H1 (cell line): ENCODE results near the gene ARMH4. TPM values are rescaled to one million over a fixed set of nuclear protein-coding genes. Genes with fewer than 3 reads are reported as not detected.

ENCODE experiments used
- CTCF ChIA-PET: fragments of 300-600 bp; sonication (Branson Sonifier 250); formaldehyde crosslinking; loops from one replicate; lab custom pipeline; 2021; ENCODE audit not compliant: partially characterized antibody; lab: Charles Lee
- POLR2A ChIA-PET: fragments of 300-600 bp; sonication (Branson Sonifier 250); formaldehyde crosslinking; loops from one replicate; lab custom pipeline; 2021; ENCODE audit warnings: inconsistent platforms; ENCODE audit not compliant: partially characterized antibody; lab: Charles Lee
- DNase-seq, 2 experiments: peaks; one replicate each; pipeline versions ENCODE4 v3.0.0 to v3.0.0-alpha.2; 2010 to 2022; ENCODE audit warnings: low spot score in 2 of 2, low read depth in 1 of 2, mixed read lengths in 1 of 2
- FAIRE-seq: peaks from 2 replicates; lab custom pipeline; 2011; peaks lifted over from hg19 to GRCh38; lab: Jason Lieb, UNC
- H2AFZ ChIP-seq: 2 replicates; pipeline ENCODE4 v1.8.1; 2012; ENCODE audit warnings: low read length, inconsistent platforms
- H2AK5ac ChIP-seq: 2 replicates; pipeline ENCODE4 v1.6.1; 2013; ENCODE audit warnings: low read depth, low read length
- H2BK120ac ChIP-seq: replicated peaks from 2 replicates; pipeline ENCODE3; 2013; ENCODE audit warnings: low read depth, low read length, inconsistent platforms
- H2BK12ac ChIP-seq: 2 replicates; pipeline ENCODE4 v1.6.1; 2013; ENCODE audit warnings: low read depth, low read length
- H2BK15ac ChIP-seq: 2 replicates; pipeline ENCODE4 v1.6.1; 2013; ENCODE audit warnings: low read length
- H2BK20ac ChIP-seq: 2 replicates; pipeline ENCODE4 v1.6.1; 2013; ENCODE audit warnings: low read length
- H2BK5ac ChIP-seq: 2 replicates; pipeline ENCODE4 v1.6.1; 2013; ENCODE audit warnings: low read depth, low read length
- H3K14ac ChIP-seq: 2 replicates; pipeline ENCODE4 v1.6.1; 2013; ENCODE audit warnings: inconsistent platforms; ENCODE audit not compliant: insufficient read length
- H3K18ac ChIP-seq: 2 replicates; pipeline ENCODE4 v1.6.1; 2013; ENCODE audit warnings: low read length; ENCODE audit errors: extremely low read depth
- H3K23ac ChIP-seq: 2 replicates; pipeline ENCODE4 v1.6.1; 2013; ENCODE audit warnings: inconsistent platforms; ENCODE audit not compliant: insufficient read length
- H3K23me2 ChIP-seq: 2 replicates; pipeline ENCODE4 v1.6.1; 2013; ENCODE audit warnings: low read depth, low read length
- H3K27ac ChIP-seq: 2 replicates; pipeline ENCODE4 v1.6.1; 2011; ENCODE audit warnings: low read depth, low read length, inconsistent platforms
- H3K27me3 ChIP-seq, 4 experiments: replicated peaks in 1 of 4; 1 replicate in 1 of 4; 2 replicates in 3 of 4; pipeline versions ENCODE4 v1.6.1 to v1.8.1; 2011 to 2013; ENCODE audit warnings: low read length in 3 of 4, mild to moderate bottlenecking in 3 of 4, inconsistent platforms in 2 of 4, mixed read lengths in 2 of 4, moderate library complexity in 1 of 4; ENCODE audit not compliant: control insufficient read depth in 3 of 4, insufficient read depth in 3 of 4; ENCODE audit errors: extremely low read depth in 1 of 4
- H3K36me3 ChIP-seq, 4 experiments: 2 replicates each; pipeline versions ENCODE4 v1.6.1 to v1.8.1; 2011 to 2013; ENCODE audit warnings: mild to moderate bottlenecking in 4 of 4, low read length in 3 of 4, moderate library complexity in 2 of 4, control low read depth in 1 of 4, inconsistent platforms in 1 of 4; ENCODE audit not compliant: insufficient read depth in 4 of 4, control insufficient read depth in 2 of 4
- H3K4ac ChIP-seq: replicated peaks from 2 replicates; pipeline ENCODE3; 2013; ENCODE audit warnings: low read length, low read depth, mixed read lengths, inconsistent platforms; ENCODE audit not compliant: insufficient read length
- H3K4me1 ChIP-seq, 4 experiments: replicated peaks in 1 of 4; 1 replicate in 1 of 4; 2 replicates in 3 of 4; pipeline versions ENCODE4 v1.6.1 to v1.8.1; 2011 to 2013; ENCODE audit warnings: low read length in 3 of 4, inconsistent platforms in 2 of 4, mixed read lengths in 1 of 4; ENCODE audit not compliant: insufficient read depth in 4 of 4, control insufficient read depth in 3 of 4
- H3K4me2 ChIP-seq, 2 experiments: 2 replicates each; pipeline versions ENCODE4 v1.6.1 to v1.8.1; 2011 to 2013; ENCODE audit warnings: low read depth in 2 of 2, low read length in 2 of 2, control low read depth in 1 of 2, inconsistent platforms in 1 of 2, mild to moderate bottlenecking in 1 of 2; ENCODE audit not compliant: insufficient read depth in 1 of 2
- H3K4me3 ChIP-seq, 4 experiments: fragments of 200-600, 300-600 bp in 1 of 4; sonication (generic), shearing (Covaris generic), sonication (Bioruptor Twin) in 1 of 4; 2 replicates each; pipeline versions ENCODE4 v1.5.1 to v1.8.1; 2011 to 2016; ENCODE audit warnings: low read length in 4 of 4, low read depth in 3 of 4, control low read depth in 2 of 4, inconsistent platforms in 2 of 4, mild to moderate bottlenecking in 2 of 4, mixed read lengths in 1 of 4, moderate library complexity in 1 of 4; ENCODE audit not compliant: insufficient read depth in 2 of 4; ENCODE audit errors: extremely low read depth in 1 of 4
- H3K56ac ChIP-seq: replicated peaks from 2 replicates; pipeline ENCODE3; 2013; ENCODE audit warnings: low read depth, mild to moderate bottlenecking, mixed read lengths, low read length, inconsistent platforms; ENCODE audit not compliant: insufficient read length
- H3K79me1 ChIP-seq: 2 replicates; pipeline ENCODE4 v1.6.1; 2013; ENCODE audit warnings: low read depth, low read length, control low read depth
- H3K79me2 ChIP-seq, 2 experiments: 2 replicates each; pipeline versions ENCODE4 v1.6.1 to v1.8.1; 2012 to 2013; ENCODE audit warnings: low read length in 2 of 2, mild to moderate bottlenecking in 2 of 2, inconsistent platforms in 1 of 2; ENCODE audit not compliant: insufficient read depth in 2 of 2, control insufficient read depth in 1 of 2
- H3K9ac ChIP-seq, 4 experiments: replicated peaks in 1 of 4; 1 replicate in 1 of 4; 2 replicates in 3 of 4; pipeline versions ENCODE4 v1.6.1 to v1.8.1; 2011 to 2013; ENCODE audit warnings: low read depth in 3 of 4, low read length in 3 of 4, control low read depth in 2 of 4, mild to moderate bottlenecking in 2 of 4, moderate library complexity in 2 of 4, inconsistent platforms in 1 of 4; ENCODE audit errors: extremely low read depth in 1 of 4
- H3K9me3 ChIP-seq, 2 experiments: 2 replicates each; pipeline versions ENCODE4 v1.6.1 to v1.8.1; 2012 to 2013; ENCODE audit warnings: mild to moderate bottlenecking in 2 of 2, moderate library complexity in 2 of 2, control low read depth in 1 of 2, inconsistent platforms in 1 of 2, low read depth in 1 of 2, low read length in 1 of 2, mixed read lengths in 1 of 2; ENCODE audit not compliant: insufficient read depth in 2 of 2
- H4K20me1 ChIP-seq, 2 experiments: replicated peaks in 1 of 2; 2 replicates each; pipeline versions ENCODE3 to v1.8.1; 2011 to 2013; ENCODE audit warnings: inconsistent platforms in 2 of 2, low read length in 2 of 2, mild to moderate bottlenecking in 1 of 2; ENCODE audit not compliant: insufficient read depth in 2 of 2, control insufficient read depth in 1 of 2
- H4K5ac ChIP-seq: 2 replicates; pipeline ENCODE4 v1.6.1; 2013; ENCODE audit warnings: low read length, low read depth, mixed read lengths, inconsistent platforms; ENCODE audit not compliant: insufficient read length
- H4K8ac ChIP-seq: 2 replicates; pipeline ENCODE4 v1.8.0; 2013; ENCODE audit warnings: mild to moderate bottlenecking, moderate library complexity, low read length, inconsistent platforms; ENCODE audit not compliant: insufficient read depth; ENCODE audit errors: extremely low read depth
- H4K91ac ChIP-seq: replicated peaks from 2 replicates; pipeline ENCODE3; 2013; ENCODE audit warnings: low read length, mixed read lengths, inconsistent platforms; ENCODE audit not compliant: insufficient read length
- BRCA1 ChIP-seq: IDR thresholded peaks from 2 replicates; pipeline ENCODE4 v1.6.1; 2012; ENCODE audit warnings: low read depth, low read length, improper control_type of control experiment
- EGR1 ChIP-seq: IDR thresholded peaks from 2 replicates; pipeline ENCODE4 v1.6.1; 2011; ENCODE audit warnings: low read depth, low read length, borderline replicate concordance
- KDM1A ChIP-seq: fragments of 200-600, 300-600 bp; sonication (generic); IDR thresholded peaks from 2 replicates; pipeline ENCODE4 v1.7.1; 2016; ENCODE audit warnings: mild to moderate bottlenecking, low read length, borderline replicate concordance
- MAFK ChIP-seq: IDR thresholded peaks from 2 replicates; pipeline ENCODE4 v1.6.1; 2012; ENCODE audit warnings: low read depth, mild to moderate bottlenecking, improper control_type of control experiment, low read length
- NRF1 ChIP-seq: IDR thresholded peaks from 2 replicates; pipeline ENCODE4 v1.6.1; 2011; ENCODE audit warnings: mild to moderate bottlenecking, low read depth, low read length, improper control_type of control experiment
- POLR2AphosphoS5 ChIP-seq: IDR thresholded peaks from 2 replicates; pipeline ENCODE4 v1.6.1; 2011; ENCODE audit warnings: low read depth, low read length
- RNF2 ChIP-seq: fragments of 200-900, 300-1000 bp; sonication (generic); IDR thresholded peaks from 2 replicates; pipeline ENCODE4 v1.7.1; 2016; ENCODE audit warnings: borderline replicate concordance, low read depth, mild to moderate bottlenecking, antibody characterized with exemption, low read length; ENCODE audit not compliant: poor library complexity, severe bottlenecking; ENCODE audit errors: missing control alignments
- RXRA ChIP-seq: IDR thresholded peaks from 2 replicates; pipeline ENCODE4 v1.6.1; 2011; ENCODE audit warnings: low read depth, mild to moderate bottlenecking, low read length, moderate library complexity; ENCODE audit not compliant: insufficient read depth
- SAP30 ChIP-seq: fragments of 300-600 bp; sonication (generic); IDR thresholded peaks from 2 replicates; pipeline ENCODE4 v1.7.1; 2012; ENCODE audit warnings: low read length, moderate library complexity, mild to moderate bottlenecking, inconsistent platforms; ENCODE audit not compliant: insufficient read depth, insufficient replicate concordance
- SP4 ChIP-seq: IDR thresholded peaks from 2 replicates; pipeline ENCODE4 v1.6.1; 2012; ENCODE audit warnings: low read length, inconsistent platforms
- SUZ12 ChIP-seq: fragments of 200-600 bp; sonication (generic); IDR thresholded peaks from 2 replicates; pipeline ENCODE4 v1.6.1; 2012; ENCODE audit warnings: mild to moderate bottlenecking, inconsistent platforms, low read length, moderate library complexity, mixed read lengths
- TCF12 ChIP-seq: IDR thresholded peaks from 2 replicates; pipeline ENCODE4 v1.6.1; 2011; ENCODE audit warnings: low read depth, mild to moderate bottlenecking, low read length
- ZNF274 ChIP-seq: IDR thresholded peaks from 2 replicates; pipeline ENCODE4 v1.7.0; 2012; ENCODE audit warnings: low read length, borderline replicate concordance; ENCODE audit errors: extremely low read depth
- WGBS, 2 experiments: shearing (Covaris generic) in 1 of 2; methylation state at CpG; one replicate each; pipeline versions ENCODE4 v1.1.6 to v1.1.7; 2013 to 2015; ENCODE audit warnings: low lambda C conversion rate in 2 of 2, mixed read lengths in 2 of 2, inconsistent platforms in 1 of 2, low coverage in 1 of 2, missing lambda C conversion rate in 1 of 2; ENCODE audit not compliant: insufficient replicate concordance in 2 of 2, insufficient coverage in 1 of 2, insufficient read length in 1 of 2; ENCODE audit errors: extremely low coverage in 1 of 2, missing lambda C conversion rate in 1 of 2; 5-methylcytosine and 5-hydroxymethylcytosine counted together
- polyA plus RNA-seq, 7 experiments: library from polyadenylated mRNA; depleted of rRNA in 3 of 7; stranded (reverse) in 5 of 7; unstranded in 2 of 7; fragments of >200 nt in 5 of 7; fragments of 200-250 nt in 2 of 7; gene quantifications; 1 replicate in 5 of 7; 2 replicates in 1 of 7; 4 replicates in 1 of 7; pipeline versions ENCODE4 v1.2.1 to v1.2.3, GENCODE V29; 2011 to 2013; ENCODE audit warnings: missing spikeins in 2 of 7, mixed read lengths in 2 of 7
- total RNA-seq: library from RNA; stranded (reverse); fragmentation: NEBNext Ultra II Directional; extraction: Animal tissue kit (Norgen Biotek cat#: 25700); gene quantifications from 2 replicates; pipeline ENCODE4 v1.2.1, GENCODE V29; 2021
- TF ChIP-seq, protein P1 (sequence below): IDR thresholded peaks from 2 replicates; pipeline ENCODE4 v1.6.1; 2011; ENCODE audit warnings: low read length, improper control_type of control experiment

Gene ARMH4
- total and polyA plus RNA-seq, 2 of the 8 experiments (the other 6 are each of a cell fraction or from before 2014, with no cell fraction given), result 7.1 to 25.4 TPM

DNA sequence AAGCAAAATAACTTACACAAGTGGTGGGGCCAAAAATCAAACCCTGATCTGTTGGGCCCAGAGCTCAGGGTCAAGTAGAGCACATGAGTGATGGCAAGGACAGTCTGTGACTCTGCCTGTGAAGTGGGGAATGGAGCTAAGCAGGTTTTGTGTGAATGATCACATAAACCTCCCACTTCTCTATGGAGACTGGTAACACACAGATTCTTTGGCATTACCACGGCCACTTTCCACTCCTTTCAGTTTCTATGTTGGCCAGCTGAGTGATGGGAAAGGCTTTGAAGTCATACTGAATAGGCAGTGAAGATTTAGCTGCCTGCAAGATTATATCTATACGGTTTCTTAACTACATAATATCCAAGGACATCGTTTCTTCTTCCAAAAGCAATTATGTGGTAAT lies 97.9 kb downstream of the ARMH4 start:
- Histone ChIP-seq H4K91ac (no peak overlapping the region), H3K36me3 (no peaks in the 10 kb centered on the region), H3K4ac (no peak overlapping the region), H2BK12ac (no peak overlapping the region), H3K14ac (no peak overlapping the region), H2AFZ (no peak overlapping the region), H3K27ac (no peak overlapping the region), H4K8ac (no peak overlapping the region), H2BK120ac (no peak overlapping the region), H3K4me3 (no peak overlapping the region), H4K20me1 (no peaks in the 10 kb centered on the region), H3K23me2 (no peaks in the 10 kb centered on the region), H3K4me1 (0 out of 7 replicates have a peak, but pooled peaks cover 0 to 1% (median 0%) of the 10 kb centered on the region in 4 experiments), H2BK5ac (no peak overlapping the region), H3K56ac (no peak overlapping the region), H3K27me3 (no peaks in the 10 kb centered on the region), H2BK15ac (no peak overlapping the region), H2AK5ac (no peak overlapping the region), H3K18ac (no peak overlapping the region), H3K9me3 (no peaks in the 10 kb centered on the region), H4K5ac (no peak overlapping the region), H3K23ac (no peak overlapping the region), H3K4me2 (no peak overlapping the region), H3K79me2 (no peaks in the 10 kb centered on the region), H2BK20ac (no peak overlapping the region), H3K79me1 (no peaks in the 10 kb centered on the region; the same call in 1 of the 2 replicates), H3K9ac (no peak overlapping the region)
- POLR2A ChIA-PET, result no interaction called here
- DNase-seq (no peak), FAIRE-seq (no peak)
- CTCF ChIA-PET, result interaction anchor here (1.0 kb wide), 1 partner anchor 362 kb away, joined by 4 read pairs; no protein-coding TSS in a partner anchor
- WGBS, 2 experiments, result 87% methylated on average over 3 of the region's 3 CpGs; no CpG with 5 or more reads in 1 of the 2 experiments
- TF ChIP-seq NRF1 (no peak), RXRA (no peak), SP4 (no peak), POLR2AphosphoS5 (no peak), SAP30 (no peak), TCF12 (no peak), MAFK (no peak), EGR1 (no peak), SUZ12 (no peak), BRCA1 (no peak), RNF2 (no peak), KDM1A (no peak), ZNF274 (no peak)
- TF ChIP-seq, protein P1, sequence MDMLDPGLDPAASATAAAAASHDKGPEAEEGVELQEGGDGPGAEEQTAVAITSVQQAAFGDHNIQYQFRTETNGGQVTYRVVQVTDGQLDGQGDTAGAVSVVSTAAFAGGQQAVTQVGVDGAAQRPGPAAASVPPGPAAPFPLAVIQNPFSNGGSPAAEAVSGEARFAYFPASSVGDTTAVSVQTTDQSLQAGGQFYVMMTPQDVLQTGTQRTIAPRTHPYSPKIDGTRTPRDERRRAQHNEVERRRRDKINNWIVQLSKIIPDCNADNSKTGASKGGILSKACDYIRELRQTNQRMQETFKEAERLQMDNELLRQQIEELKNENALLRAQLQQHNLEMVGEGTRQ, result no peak
